ENCODE measurements around the gene ACHE.
"Not testable (repeated sequence)": the region's sequence is repeated elsewhere in the genome, so short reads cannot be mapped to it uniquely, and the experiment has no call there.

- not testable (repeated sequence) for TF ChIP-seq EZH2 (IDR thresholded peaks at IDR 0.05; ENCODE audit: insufficient read depth, poor library complexity, severe bottlenecking); EZH2phosphoT487 (IDR thresholded peaks at IDR 0.05; ENCODE audit: insufficient read depth, low read depth)
Measured at GRCh38 chr7:100936167-100936566, 40.5 kb upstream of the ACHE start.
